Glutamatergic neuron (in vitro differentiated cells): ENCODE data around the gene PLEKHA6. TPM values are rescaled to one million over a fixed set of nuclear protein-coding genes. Genes with fewer than 3 reads are reported as not detected.
"Not testable (repeated sequence)": the region's sequence is repeated elsewhere in the genome, so short reads cannot be mapped to it uniquely, and the experiment has no call there.

ENCODE experiments used
- DNase-seq: peaks from one replicate; pipeline ENCODE4 v3.0.0; 2022
- H3K27ac Mint-ChIP-seq: one replicate; pipeline ENCODE4 v1.8.0; 2020; ENCODE audit warnings: mild to moderate bottlenecking, mixed read lengths, inconsistent platforms; ENCODE audit not compliant: unreplicated experiment
- H3K27me3 Mint-ChIP-seq: one replicate; pipeline ENCODE4 v1.8.0; 2020; ENCODE audit warnings: mild to moderate bottlenecking, moderate library complexity, mixed read lengths, inconsistent platforms; ENCODE audit not compliant: unreplicated experiment
- H3K36me3 Mint-ChIP-seq: one replicate; pipeline ENCODE4 v1.8.0; 2020; ENCODE audit warnings: mild to moderate bottlenecking, mixed read lengths, inconsistent platforms; ENCODE audit not compliant: unreplicated experiment
- H3K4me1 Mint-ChIP-seq: one replicate; pipeline ENCODE4 v1.8.0; 2020; ENCODE audit warnings: mild to moderate bottlenecking, low read depth, mixed read lengths, inconsistent platforms; ENCODE audit not compliant: unreplicated experiment
- H3K4me3 Mint-ChIP-seq: one replicate; pipeline ENCODE4 v1.8.0; 2020; ENCODE audit warnings: mild to moderate bottlenecking, mixed read lengths, inconsistent platforms; ENCODE audit not compliant: unreplicated experiment
- H3K9me3 Mint-ChIP-seq: one replicate; pipeline ENCODE4 v1.8.0; 2020; ENCODE audit warnings: mild to moderate bottlenecking, moderate library complexity, mixed read lengths, inconsistent platforms; ENCODE audit not compliant: unreplicated experiment
- total RNA-seq: library from RNA; stranded (reverse); fragmentation: NEBNext Ultra II Directional; extraction: Animal tissue kit (Norgen Biotek cat#: 25700); gene quantifications from one replicate; pipeline ENCODE4 v1.2.1, GENCODE V29; 2021; ENCODE audit not compliant: unreplicated experiment
- TF ChIP-seq, protein P1 (sequence below): fragments of 200-600 bp; sonication (generic); IDR thresholded peaks from one replicate; pipeline ENCODE4 v1.5.0; 2021; ENCODE audit not compliant: partially characterized antibody, unreplicated experiment

Gene PLEKHA6
- total RNA-seq, 1 donor from 2014 or later = 72.7 TPM

DNA sequence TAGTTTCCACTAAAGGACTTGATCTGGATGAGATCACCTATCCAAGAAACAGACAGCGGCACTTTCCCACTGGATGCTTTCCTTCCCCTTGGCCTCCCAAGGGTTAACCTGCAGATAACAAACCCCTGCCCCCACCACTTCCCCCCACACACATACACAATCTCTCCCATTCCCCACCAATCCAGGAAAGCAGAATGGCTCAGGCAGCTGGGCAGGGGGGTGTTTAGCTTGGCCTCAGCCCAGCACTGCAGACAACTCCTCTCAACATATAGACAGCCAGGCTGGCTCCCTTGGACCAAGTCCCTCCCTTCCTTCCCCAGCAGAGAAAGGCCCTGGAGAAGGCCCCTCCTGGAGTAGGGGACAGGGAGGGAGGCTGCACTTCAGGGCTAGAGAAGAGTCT, 24.6 kb downstream of the PLEKHA6 start:
- Mint-ChIP-seq H3K27ac (no peak overlapping the region), H3K9me3 (peaks cover 9% of the 10 kb centered on the region), H3K36me3 (no peaks in the 10 kb centered on the region), H3K4me1 (peaks cover 37% of the 10 kb centered on the region), H3K4me3 (no peak overlapping the region), H3K27me3 (no peaks in the 10 kb centered on the region)
- DNase-seq = no peak
- TF ChIP-seq, protein P1, sequence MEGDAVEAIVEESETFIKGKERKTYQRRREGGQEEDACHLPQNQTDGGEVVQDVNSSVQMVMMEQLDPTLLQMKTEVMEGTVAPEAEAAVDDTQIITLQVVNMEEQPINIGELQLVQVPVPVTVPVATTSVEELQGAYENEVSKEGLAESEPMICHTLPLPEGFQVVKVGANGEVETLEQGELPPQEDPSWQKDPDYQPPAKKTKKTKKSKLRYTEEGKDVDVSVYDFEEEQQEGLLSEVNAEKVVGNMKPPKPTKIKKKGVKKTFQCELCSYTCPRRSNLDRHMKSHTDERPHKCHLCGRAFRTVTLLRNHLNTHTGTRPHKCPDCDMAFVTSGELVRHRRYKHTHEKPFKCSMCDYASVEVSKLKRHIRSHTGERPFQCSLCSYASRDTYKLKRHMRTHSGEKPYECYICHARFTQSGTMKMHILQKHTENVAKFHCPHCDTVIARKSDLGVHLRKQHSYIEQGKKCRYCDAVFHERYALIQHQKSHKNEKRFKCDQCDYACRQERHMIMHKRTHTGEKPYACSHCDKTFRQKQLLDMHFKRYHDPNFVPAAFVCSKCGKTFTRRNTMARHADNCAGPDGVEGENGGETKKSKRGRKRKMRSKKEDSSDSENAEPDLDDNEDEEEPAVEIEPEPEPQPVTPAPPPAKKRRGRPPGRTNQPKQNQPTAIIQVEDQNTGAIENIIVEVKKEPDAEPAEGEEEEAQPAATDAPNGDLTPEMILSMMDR = no peak

DNA sequence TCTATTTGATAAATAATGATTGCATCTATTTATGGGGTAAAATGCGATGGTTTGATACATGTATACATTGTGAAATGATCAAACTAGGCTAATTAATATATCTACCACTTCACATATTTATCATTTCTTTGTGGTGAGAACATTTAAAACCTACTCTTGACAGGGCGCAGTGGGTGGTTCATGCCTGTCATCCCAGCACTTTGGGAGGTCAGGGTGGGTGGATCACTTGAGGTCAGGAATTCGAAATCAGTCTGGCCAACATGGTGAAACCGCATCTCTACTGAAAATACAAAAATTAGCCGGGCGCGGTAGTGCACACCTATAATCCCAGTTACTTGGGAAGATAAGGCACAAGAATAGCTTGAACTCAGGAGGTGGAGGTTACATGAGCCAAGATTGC, 25.3 kb downstream of the PLEKHA6 start:
- Mint-ChIP-seq H3K4me1 (peaks cover 33% of the 10 kb centered on the region), H3K36me3 (no peaks in the 10 kb centered on the region), H3K4me3 (no peak overlapping the region), H3K27ac (no peak overlapping the region), H3K27me3 (no peaks in the 10 kb centered on the region), H3K9me3 (peaks cover 7% of the 10 kb centered on the region)
- TF ChIP-seq, protein P1 = no peak
- DNase-seq = no peak

DNA sequence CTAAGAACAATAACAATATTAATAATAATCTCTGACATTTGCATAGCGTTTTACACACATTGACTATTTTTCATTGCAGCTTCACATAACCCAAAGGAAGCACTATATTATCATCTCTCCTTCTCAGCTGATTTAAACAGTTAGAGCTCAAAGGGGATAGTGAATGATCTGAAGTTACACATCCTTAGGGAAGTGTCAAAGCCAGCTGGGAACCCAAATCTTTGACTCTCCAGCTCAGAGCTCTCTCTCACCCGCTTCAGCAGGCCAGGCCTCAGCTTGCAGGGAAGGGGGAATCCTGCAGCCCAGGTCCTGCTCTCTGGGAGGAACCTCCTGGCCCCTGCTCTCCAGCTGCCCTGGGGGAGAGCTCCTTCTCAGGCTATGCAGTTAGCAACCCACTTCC, 26.3 kb downstream of the PLEKHA6 start:
- Mint-ChIP-seq H3K27ac (no peak overlapping the region), H3K9me3 (peaks cover 8% of the 10 kb centered on the region), H3K4me1 (peaks cover 28% of the 10 kb centered on the region), H3K36me3 (no peaks in the 10 kb centered on the region), H3K27me3 (no peaks in the 10 kb centered on the region), H3K4me3 (no peak overlapping the region)
- DNase-seq = no peak
- TF ChIP-seq, protein P1 = no peak

DNA sequence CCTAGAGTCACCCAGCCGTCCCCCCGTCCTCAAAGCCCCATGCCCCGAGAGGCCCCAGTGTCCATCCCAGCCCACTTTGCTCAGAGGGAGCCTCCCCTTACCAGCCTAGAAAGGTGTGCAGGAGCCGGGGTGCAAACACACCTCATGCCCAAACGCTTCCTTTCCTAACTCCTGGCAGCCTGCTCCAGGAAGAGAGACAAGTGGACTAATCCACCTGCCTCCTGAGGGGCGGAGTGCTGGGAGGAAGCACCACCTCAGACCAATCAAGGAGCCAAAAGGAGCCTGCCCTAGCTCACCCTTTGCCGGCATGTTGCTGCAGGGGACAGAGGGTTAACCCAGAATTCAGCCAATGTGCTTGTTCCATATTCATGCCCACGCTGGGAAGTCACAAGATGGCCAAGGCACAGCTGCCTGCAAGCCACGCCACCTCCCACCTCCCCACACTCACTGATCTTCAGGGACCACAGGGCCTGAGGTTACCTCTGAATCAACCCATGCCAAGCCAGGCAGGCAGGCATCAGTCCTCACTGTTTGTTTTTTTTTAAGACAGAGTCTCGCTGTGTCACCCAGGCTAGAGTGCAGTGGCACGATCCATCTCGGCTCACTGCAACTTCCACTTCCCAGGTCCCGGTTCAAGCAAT, 27.8 kb downstream of the PLEKHA6 start:
- no peaks in the 10 kb centered on the region for H3K27me3 Mint-ChIP-seq
- H3K27ac Mint-ChIP-seq = no peak overlapping the region
- H3K9me3 Mint-ChIP-seq = peaks cover 8% of the 10 kb centered on the region
- H3K4me3 Mint-ChIP-seq = no peak overlapping the region
- TF ChIP-seq, protein P1 = no peak
- no peak for DNase-seq
- peaks cover 26% of the 10 kb centered on the region for H3K4me1 Mint-ChIP-seq
- H3K36me3 Mint-ChIP-seq = no peaks in the 10 kb centered on the region

DNA sequence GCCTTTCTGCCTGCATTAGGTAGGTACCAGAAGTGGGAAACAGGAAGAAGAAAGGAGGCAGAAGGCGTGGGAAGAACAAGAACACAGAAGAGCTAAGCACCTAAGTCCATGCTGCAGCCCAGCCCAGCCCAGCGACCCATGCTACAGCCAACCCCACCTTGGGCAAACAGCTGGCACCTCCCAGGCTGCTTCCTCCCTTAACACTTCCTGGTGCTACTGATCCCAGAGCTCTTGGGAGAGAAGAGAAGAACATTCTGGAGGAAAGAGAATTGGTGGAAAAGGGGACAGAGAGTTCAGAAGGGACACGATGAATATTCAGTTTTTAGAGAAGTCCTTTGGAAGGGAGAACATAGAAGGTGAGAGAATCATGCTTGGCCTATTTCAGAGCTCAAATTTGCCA, 28.5 kb downstream of the PLEKHA6 start:
- peaks cover 26% of the 10 kb centered on the region for H3K4me1 Mint-ChIP-seq
- peaks cover 8% of the 10 kb centered on the region for H3K9me3 Mint-ChIP-seq
- no peaks in the 10 kb centered on the region for H3K27me3 Mint-ChIP-seq
- TF ChIP-seq, protein P1 = no peak
- DNase-seq = no peak
- H3K27ac Mint-ChIP-seq = no peak overlapping the region
- no peaks in the 10 kb centered on the region for H3K36me3 Mint-ChIP-seq
- no peak overlapping the region for H3K4me3 Mint-ChIP-seq

DNA sequence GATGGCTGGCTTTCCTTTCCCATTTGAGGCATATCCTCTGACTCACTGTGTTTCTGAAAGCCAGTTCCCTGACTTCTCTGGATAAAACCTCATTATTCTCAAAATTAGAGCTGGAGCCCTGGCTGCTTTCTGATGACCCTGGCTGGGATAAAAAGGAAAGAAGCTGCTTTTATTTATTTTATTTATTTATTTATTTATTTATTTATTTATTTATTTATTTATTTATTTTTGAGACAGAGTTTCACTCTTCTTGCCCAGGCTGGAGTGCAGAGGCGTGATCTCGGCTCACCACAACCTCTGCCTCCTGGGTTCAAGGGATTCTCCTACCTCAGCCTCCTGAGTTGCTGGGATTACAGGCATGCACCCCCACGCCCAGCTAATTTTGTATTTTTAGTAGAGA, 31.9 kb downstream of the PLEKHA6 start:
- DNase-seq, H3K27ac Mint-ChIP-seq, H3K36me3 Mint-ChIP-seq, H3K27me3 Mint-ChIP-seq, H3K9me3 Mint-ChIP-seq, H3K4me3 Mint-ChIP-seq: not testable (repeated sequence)
- H3K4me1 Mint-ChIP-seq = peaks cover 10% of the 10 kb centered on the region
